ENCODE measurements around the gene AHNAK. TPM values are rescaled to one million over a fixed set of nuclear protein-coding genes. Genes with fewer than 3 reads are reported as not detected.
"Not testable (repeated sequence)": the region's sequence is repeated elsewhere in the genome, so short reads cannot be mapped to it uniquely, and the experiment has no call there.

The AHNAK gene
- total RNA-seq, 3 donors from 2014 or later, result 473 to 1,283 (median 535) TPM

GRCh38 chr11:62592146-62592815 is 45.7 kb upstream of the AHNAK start:
- no peaks in the 10 kb centered on the region for H3K9me3 ChIP-seq

DNA sequence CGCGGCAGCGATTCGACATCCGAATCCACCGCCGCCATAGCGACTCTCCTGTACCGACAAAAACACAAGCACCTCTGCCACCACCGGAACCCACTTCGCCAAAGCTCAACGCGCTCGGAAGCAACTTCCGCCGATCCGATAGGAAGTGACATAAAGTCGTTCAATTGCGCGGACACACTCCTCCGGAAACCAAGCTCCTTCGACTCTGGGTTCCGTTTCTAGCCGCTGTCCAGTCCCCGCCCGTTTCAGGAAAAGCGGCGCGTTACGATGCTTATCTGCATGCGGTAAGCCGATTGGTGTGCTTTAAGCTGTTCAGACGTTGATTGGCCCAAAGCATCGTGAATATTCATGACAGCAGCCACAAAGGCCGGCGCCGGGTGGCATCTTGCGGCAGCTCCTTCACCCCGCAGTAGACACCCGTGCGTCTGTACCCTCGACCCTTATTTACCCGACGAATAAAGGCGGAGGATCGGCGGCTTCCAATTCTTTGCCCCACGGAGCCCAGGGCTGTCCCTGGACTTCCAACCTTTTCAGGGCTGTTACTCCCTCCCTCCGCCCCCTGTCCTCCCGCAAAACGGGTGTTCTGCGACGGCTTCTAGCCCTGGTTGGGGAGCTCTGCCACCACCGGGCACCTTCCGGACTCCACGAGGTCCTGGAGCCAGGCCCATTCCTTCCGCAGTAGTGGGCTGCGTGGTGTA is 45.0 kb upstream of the AHNAK start, which contains the start of gene TUT1:
TSS of gene TUT1 (minus strand) at position 76 of the 698 bp plus-strand sequence. CDS start at position 38, 38 bp downstream.
- Histone ChIP-seq H3K4me3 (peak within 1 kb of the TSS; percentile 67), H3K4me1 (ENCODE audit: low read depth) (peaks cover 20% of the 10 kb centered on the region), H3K9me3 (no peaks in the 10 kb centered on the region), H3K36me3 (ENCODE audit: low read depth) (no peaks in the 10 kb centered on the region)
- TF ChIP-seq, protein P1, sequence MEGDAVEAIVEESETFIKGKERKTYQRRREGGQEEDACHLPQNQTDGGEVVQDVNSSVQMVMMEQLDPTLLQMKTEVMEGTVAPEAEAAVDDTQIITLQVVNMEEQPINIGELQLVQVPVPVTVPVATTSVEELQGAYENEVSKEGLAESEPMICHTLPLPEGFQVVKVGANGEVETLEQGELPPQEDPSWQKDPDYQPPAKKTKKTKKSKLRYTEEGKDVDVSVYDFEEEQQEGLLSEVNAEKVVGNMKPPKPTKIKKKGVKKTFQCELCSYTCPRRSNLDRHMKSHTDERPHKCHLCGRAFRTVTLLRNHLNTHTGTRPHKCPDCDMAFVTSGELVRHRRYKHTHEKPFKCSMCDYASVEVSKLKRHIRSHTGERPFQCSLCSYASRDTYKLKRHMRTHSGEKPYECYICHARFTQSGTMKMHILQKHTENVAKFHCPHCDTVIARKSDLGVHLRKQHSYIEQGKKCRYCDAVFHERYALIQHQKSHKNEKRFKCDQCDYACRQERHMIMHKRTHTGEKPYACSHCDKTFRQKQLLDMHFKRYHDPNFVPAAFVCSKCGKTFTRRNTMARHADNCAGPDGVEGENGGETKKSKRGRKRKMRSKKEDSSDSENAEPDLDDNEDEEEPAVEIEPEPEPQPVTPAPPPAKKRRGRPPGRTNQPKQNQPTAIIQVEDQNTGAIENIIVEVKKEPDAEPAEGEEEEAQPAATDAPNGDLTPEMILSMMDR (IDR thresholded peaks at IDR 0.05), result no peak
- peak; percentile 96 to 97 (median 97) for DNase-seq
- peak; percentile 92 for ATAC-seq
- intact Hi-C loops (cut with DNase I, micrococcal nuclease), result no loop called here

More at GRCh38 chr11:62592146-62592815, 45.7 kb upstream of the AHNAK start:
- no peak for DNase-seq
- no peaks in the 10 kb centered on the region for H3K36me3 ChIP-seq (ENCODE audit: low read depth)
- TF ChIP-seq, protein P1 (IDR thresholded peaks at IDR 0.05), result no peak
- H3K4me3 ChIP-seq, result no peak overlapping the region
- intact Hi-C loops (cut with DNase I, micrococcal nuclease), result no loop called here
- peaks cover 20% of the 10 kb centered on the region for H3K4me1 ChIP-seq (ENCODE audit: low read depth)
- ATAC-seq, result no peak

DNA sequence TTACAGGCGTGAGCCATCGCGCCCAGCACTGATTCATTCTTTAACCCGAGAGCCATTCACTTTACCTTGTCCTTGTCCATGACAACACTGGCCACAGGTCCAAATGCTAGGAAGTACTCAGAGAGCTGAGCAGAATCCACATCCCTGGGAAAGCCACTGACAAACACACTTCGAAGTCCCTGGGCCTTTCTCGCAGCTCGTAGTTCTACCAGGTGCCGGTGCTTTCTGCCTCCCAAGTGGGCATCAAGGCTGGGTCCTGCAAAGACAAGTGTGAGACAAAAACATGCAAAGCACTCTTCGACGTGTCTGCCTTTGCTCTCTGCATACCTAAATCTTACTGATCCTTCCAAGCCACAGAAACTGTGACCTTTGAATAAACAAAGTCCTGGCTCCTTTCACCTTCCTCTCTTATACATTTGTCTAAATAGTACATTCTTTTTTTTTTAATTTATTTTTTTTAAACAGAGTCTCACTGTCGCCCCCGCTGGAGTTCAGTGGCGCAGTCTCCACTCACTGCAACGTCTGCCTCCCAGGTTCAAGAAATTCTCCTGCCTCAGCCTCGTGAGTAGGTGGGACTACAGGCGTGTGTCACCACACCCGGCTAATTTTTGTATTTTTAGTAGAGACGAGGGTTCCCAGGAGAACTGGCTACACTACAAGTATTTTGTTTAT is 42.5 kb upstream of the AHNAK start:
- peak in 1 of 3 donors; percentile 23 for DNase-seq
- intact Hi-C loops (cut with DNase I, micrococcal nuclease), result no loop called here
- TF ChIP-seq, protein P1 (IDR thresholded peaks at IDR 0.05), result no peak
- no peaks in the 10 kb centered on the region for H3K9me3 ChIP-seq
- H3K4me3 ChIP-seq, result no peak overlapping the region
- H3K36me3 ChIP-seq (ENCODE audit: low read depth), result no peaks in the 10 kb centered on the region
- no peak for ATAC-seq
- H3K4me1 ChIP-seq (ENCODE audit: low read depth), result peaks cover 22% of the 10 kb centered on the region

- intact Hi-C loops (cut with DNase I, micrococcal nuclease); ATAC-seq; H3K36me3 ChIP-seq (ENCODE audit: low read depth); DNase-seq; H3K4me1 ChIP-seq (ENCODE audit: low read depth); H3K4me3 ChIP-seq; H3K9me3 ChIP-seq: not testable (repeated sequence)
Observed at GRCh38 chr11:62585356-62585755, 38.8 kb upstream of the AHNAK start.

DNA sequence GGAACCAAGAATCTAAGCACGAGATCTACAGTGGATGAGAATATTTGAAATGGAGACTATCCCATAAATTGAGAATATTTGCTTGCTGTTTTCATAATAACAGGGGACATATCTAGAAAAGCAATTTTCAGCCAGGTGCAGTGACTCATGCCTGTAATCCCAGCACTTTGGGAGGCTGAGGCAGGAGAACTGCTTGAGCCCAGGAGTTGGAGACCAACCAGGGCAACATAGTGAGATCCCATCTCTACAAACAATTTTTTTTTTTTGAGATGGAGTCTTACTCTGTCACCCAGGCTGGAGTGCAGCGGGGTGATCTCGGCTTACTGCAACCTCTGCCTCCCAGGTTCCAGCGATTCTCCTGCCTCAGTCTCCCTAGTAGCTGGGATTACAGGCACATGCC is 35.1 kb upstream of the AHNAK start:
- ATAC-seq; H3K36me3 ChIP-seq (ENCODE audit: low read depth); H3K9me3 ChIP-seq; H3K4me1 ChIP-seq (ENCODE audit: low read depth); H3K4me3 ChIP-seq; intact Hi-C loops (cut with DNase I, micrococcal nuclease): not testable (repeated sequence)
- DNase-seq, result peak in 1 of 3 donors; percentile 4

DNA sequence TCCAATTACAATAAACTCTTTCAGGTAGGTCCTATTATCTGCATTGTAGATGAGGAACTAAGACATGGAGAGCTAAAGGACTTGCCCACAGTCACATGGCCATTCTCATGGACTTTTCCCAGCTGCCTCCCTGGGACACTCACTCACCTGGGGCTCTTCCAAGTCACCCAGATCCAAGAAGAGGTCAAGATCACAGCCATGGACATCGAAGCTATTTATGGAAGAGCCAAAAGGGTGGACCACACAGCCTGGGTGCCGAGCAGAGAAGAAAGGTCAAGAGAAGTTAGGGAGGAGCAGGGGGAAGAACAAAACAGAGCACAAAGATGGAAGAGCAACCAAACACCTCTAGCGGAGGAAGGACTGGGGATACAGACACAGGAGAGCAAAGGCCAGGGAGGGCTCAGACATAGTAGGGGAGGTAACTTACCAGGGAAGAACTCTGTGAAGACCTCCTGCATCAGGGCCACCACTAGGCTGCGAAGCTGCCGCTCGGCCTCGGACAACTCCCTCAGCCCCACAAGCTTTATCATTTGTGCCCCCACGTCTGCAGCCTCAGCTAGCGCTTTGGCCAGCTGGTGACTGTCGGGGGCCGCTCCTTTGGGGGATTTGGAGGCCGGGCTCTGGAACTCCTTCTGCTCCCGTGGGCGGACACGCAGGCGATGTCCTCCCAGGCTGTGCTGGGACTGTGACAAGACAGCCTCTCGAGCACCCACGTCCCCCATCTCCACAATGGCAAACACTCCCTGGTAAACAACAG is 34.5 kb upstream of the AHNAK start:
- intact Hi-C loops (cut with DNase I, micrococcal nuclease), result no loop called here
- H3K4me1 ChIP-seq (ENCODE audit: low read depth), result peaks cover 11% of the 10 kb centered on the region
- DNase-seq (peak in 1 of 3 donors; percentile 33), ATAC-seq (no peak)
- TF ChIP-seq, protein P1 (IDR thresholded peaks at IDR 0.05), result no peak
- no peaks in the 10 kb centered on the region for H3K36me3 ChIP-seq (ENCODE audit: low read depth)
- no peaks in the 10 kb centered on the region for H3K9me3 ChIP-seq
- no peak overlapping the region for H3K4me3 ChIP-seq

Data from mucosa of descending colon (tissue), 3 donors.